HL-60 (cell line): ENCODE data around the gene EDNRA.

Source experiments
- DNase-seq, 2 experiments: peaks; one replicate each; pipeline ENCODE4 v3.0.0-alpha.2; 2010 to 2020; ENCODE audit warnings: low read depth in 1 of 2, low spot score in 1 of 2
- H3K27ac ChIP-seq: fragments of 250-450 bp; sonication (Bioruptor Pico); replicated peaks from 2 replicates; pipeline ENCODE4 v1.5.1; 2020; ENCODE audit warnings: mild to moderate bottlenecking, moderate library complexity
- H3K27me3 ChIP-seq: fragments of 250-450 bp; sonication (Bioruptor Pico); 2 replicates; pipeline ENCODE4 v1.5.1; 2021; ENCODE audit warnings: mild to moderate bottlenecking, moderate library complexity; ENCODE audit not compliant: insufficient read depth, poor library complexity, severe bottlenecking
- H3K4me3 ChIP-seq: replicated peaks from 2 replicates; pipeline ENCODE4 v1.5.1; 2011; ENCODE audit warnings: mild to moderate bottlenecking, control low read depth, low read length; ENCODE audit not compliant: insufficient read depth
- CTCF ChIP-seq: IDR thresholded peaks from one replicate; pipeline ENCODE4 v1.5.1; 2011; ENCODE audit warnings: low read length, control low read depth, inconsistent platforms; ENCODE audit not compliant: insufficient read depth
- GABPA ChIP-seq: IDR thresholded peaks from 2 replicates; pipeline ENCODE4 v1.6.1; 2012; ENCODE audit warnings: low read depth
- POLR2AphosphoS5 ChIP-seq: IDR thresholded peaks from 2 replicates; pipeline ENCODE4 v1.6.1; 2012; ENCODE audit warnings: low read depth
- REST ChIP-seq: IDR thresholded peaks from 2 replicates; pipeline ENCODE4 v1.6.1; 2012; ENCODE audit warnings: low read depth; ENCODE audit not compliant: insufficient replicate concordance
- SPI1 ChIP-seq: IDR thresholded peaks from 2 replicates; pipeline ENCODE4 v1.6.1; 2012; ENCODE audit warnings: low read depth, mild to moderate bottlenecking, borderline replicate concordance

EDNRA gene

GRCh38 chr4:147453561-147454141 lies 27.2 kb upstream of the EDNRA start:
- no peak for DNase-seq
- no peak for TF ChIP-seq SPI1
- TF ChIP-seq POLR2AphosphoS5, result no peak
- no peak for TF ChIP-seq CTCF
- TF ChIP-seq GABPA, result no peak
- H3K27me3 ChIP-seq, result no peaks in the 10 kb centered on the region
- H3K4me3 ChIP-seq, result no peak overlapping the region
- H3K27ac ChIP-seq, result no peak overlapping the region

- Histone ChIP-seq H3K27me3 (no peaks in the 10 kb centered on the region), H3K27ac (no peak overlapping the region), H3K4me3 (no peak overlapping the region)
- no peak for DNase-seq
- TF ChIP-seq SPI1 (no peak), REST (no peak), CTCF (no peak), GABPA (no peak), POLR2AphosphoS5 (no peak)
These were observed 24.2 kb upstream of the EDNRA start for GRCh38 chr4:147456706-147457105.

- Histone ChIP-seq H3K27me3 (no peaks in the 10 kb centered on the region), H3K27ac (no peak overlapping the region), H3K4me3 (no peak overlapping the region)
- TF ChIP-seq POLR2AphosphoS5 (no peak), GABPA (no peak), REST (no peak), SPI1 (no peak), CTCF (no peak)
- DNase-seq, result no peak
These were observed 19.7 kb upstream of the EDNRA start for GRCh38 chr4:147461161-147461560.

- DNase-seq, result no peak
- TF ChIP-seq SPI1 (no peak), GABPA (no peak), REST (no peak), POLR2AphosphoS5 (no peak), CTCF (no peak)
- Histone ChIP-seq H3K27ac (no peak overlapping the region), H3K4me3 (no peak overlapping the region), H3K27me3 (no peaks in the 10 kb centered on the region)
These were observed 17.8 kb upstream of the EDNRA start for GRCh38 chr4:147463065-147463464.
